Stimulated activated effector memory CD8-positive, alpha-beta T cell treated with anti-CD3 and anti-CD28 coated beads, Interleukin-12 subunit alpha, Interleukin-12 subunit beta, amount 100 ng/mL, for 72 hours (primary cell): ENCODE measurements around the gene DUSP10.

Source experiments
- ATAC-seq: fragments of 150-1000 bp; cut with Tn5 transposase; 2 replicates; pipeline ENCODE4 v1.10.0; 2021
- DNase-seq, 2 donors: peaks; one replicate each; pipeline ENCODE4 v3.0.0; 2021 to 2022; ENCODE audit warnings: low spot score in 2 of 2
- H3K27ac Mint-ChIP-seq: one replicate; pipeline ENCODE4 v1.8.0; 2022; ENCODE audit warnings: mild to moderate bottlenecking, mixed read lengths
- H3K36me3 Mint-ChIP-seq: one replicate; pipeline ENCODE4 v1.8.0; 2022; ENCODE audit warnings: mild to moderate bottlenecking, mixed read lengths
- H3K4me1 Mint-ChIP-seq: one replicate; pipeline ENCODE4 v1.8.0; 2022; ENCODE audit warnings: mixed read lengths
- H3K4me3 Mint-ChIP-seq: one replicate; pipeline ENCODE4 v1.8.0; 2022; ENCODE audit warnings: mild to moderate bottlenecking, mixed read lengths
- H3K9me3 Mint-ChIP-seq: one replicate; pipeline ENCODE4 v1.8.0; 2022; ENCODE audit warnings: mixed read lengths

Gene DUSP10

DNA sequence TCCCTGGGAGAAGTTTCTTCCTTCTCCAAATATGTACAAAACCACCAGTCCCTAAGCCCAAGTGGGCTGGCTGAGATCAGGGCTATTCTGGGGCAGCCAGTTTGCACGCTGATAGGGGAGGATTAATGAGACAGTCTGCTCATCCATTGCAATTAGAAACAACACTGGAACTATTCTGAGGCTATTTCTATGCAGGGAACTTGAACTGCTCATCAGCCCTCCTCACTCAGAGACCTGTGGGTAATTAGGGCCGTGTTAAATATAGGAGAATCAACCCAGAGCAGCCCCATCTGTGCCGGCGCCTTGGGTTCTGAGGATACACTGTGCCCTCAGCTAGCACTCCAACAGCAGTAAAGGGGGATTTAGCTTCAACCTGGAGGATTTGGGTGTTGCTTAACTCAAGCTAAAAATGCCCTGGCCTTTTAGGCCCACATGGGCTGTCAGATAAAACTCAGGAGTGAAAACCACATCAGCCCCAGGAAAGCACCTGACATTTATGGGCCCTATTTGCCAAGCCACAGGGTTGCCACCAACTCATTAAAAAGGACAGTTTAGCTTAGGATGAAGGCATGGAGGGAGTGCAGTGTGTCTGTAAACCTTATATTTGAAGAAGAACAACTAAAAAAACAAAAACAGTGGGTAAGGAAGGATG is 53.9 kb downstream of the DUSP10 start:
- no peaks in the 10 kb centered on the region for H3K9me3 Mint-ChIP-seq
- no peaks in the 10 kb centered on the region for H3K36me3 Mint-ChIP-seq
- ATAC-seq: no peak
- H3K27ac Mint-ChIP-seq: peak overlapping the region; percentile 90
- no peak for DNase-seq
- no peak overlapping the region for H3K4me3 Mint-ChIP-seq
- H3K4me1 Mint-ChIP-seq: peaks cover 26% of the 10 kb centered on the region

GRCh38 chr1:221683681-221684080 is 58.2 kb downstream of the DUSP10 start:
- no peaks in the 10 kb centered on the region for H3K36me3 Mint-ChIP-seq
- peaks cover 8% of the 10 kb centered on the region for H3K4me1 Mint-ChIP-seq
- ATAC-seq (no peak), DNase-seq (no peak)
- H3K9me3 Mint-ChIP-seq: peaks cover 8% of the 10 kb centered on the region
- H3K27ac Mint-ChIP-seq: no peak overlapping the region
- H3K4me3 Mint-ChIP-seq: no peak overlapping the region

GRCh38 chr1:221680085-221680484 is 61.8 kb downstream of the DUSP10 start:
- no peak overlapping the region for H3K4me3 Mint-ChIP-seq
- no peak for ATAC-seq
- H3K9me3 Mint-ChIP-seq: peaks cover 8% of the 10 kb centered on the region
- no peak for DNase-seq
- H3K36me3 Mint-ChIP-seq: no peaks in the 10 kb centered on the region
- peaks cover 6% of the 10 kb centered on the region for H3K4me1 Mint-ChIP-seq
- H3K27ac Mint-ChIP-seq: no peak overlapping the region

DNA sequence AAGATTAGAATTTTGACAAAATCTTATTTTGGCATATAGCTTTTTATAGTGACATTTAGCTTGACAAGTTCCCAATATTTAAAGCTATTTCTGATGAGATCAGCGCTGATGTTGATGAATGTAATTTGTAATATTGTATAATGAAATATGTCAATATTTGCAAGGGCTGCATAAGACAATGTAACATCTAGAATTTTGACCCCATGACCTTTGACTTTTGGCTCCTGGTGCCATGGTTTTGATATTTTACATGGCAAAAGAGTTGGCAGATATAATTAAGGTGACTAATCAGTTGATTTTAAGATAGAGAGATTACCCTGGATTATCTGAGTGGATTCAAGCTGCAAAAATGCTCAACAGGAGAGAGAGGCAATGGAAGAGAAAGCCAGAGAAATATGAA is 63.9 kb downstream of the DUSP10 start:
- Mint-ChIP-seq H3K9me3 (peaks cover 8% of the 10 kb centered on the region), H3K4me3 (no peak overlapping the region), H3K36me3 (no peaks in the 10 kb centered on the region), H3K27ac (no peak overlapping the region), H3K4me1 (peaks cover 6% of the 10 kb centered on the region)
- DNase-seq: no peak
- no peak for ATAC-seq

DNA sequence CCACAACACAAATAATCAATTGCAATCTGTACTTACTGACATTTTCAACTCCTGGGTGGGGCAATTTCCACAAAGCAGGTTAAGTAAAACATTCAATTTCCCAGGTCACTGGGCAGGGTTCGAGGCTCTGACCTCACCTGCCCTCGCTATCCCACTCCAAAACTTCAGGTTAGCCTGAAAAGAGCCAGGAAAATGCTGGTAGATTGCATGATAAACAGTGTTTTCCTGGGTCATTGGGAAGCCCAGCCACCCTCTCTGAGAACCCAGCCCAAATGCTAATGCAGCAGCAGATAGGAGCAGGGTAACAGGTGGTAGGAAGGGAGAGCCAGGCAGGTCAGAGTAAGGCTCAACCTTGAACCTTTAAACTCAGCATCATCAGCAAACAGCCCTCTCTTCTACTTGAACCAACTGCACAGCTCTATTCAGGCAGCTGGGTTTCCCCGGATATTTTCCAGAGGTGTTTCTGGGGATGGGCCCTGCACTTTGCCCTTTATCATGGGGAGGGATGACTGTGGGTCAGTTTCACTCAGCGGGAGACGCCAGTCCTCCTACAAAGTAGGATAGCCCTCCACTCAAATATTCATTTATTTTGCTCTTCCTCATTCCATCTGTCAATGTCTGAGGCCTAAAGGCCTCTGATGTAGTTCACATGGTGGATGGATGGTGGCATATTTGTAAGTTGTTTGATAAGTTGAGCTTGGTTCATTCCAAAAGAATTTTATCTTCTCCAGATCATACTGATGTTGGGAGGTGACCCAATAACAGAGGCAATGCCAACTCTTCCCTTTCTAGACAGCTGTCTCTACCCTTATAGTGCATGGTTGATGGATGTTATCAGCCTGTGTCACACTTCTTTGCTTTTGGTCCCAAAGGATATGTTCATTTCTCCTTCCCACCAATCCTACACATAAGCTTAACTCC is 65.7 kb downstream of the DUSP10 start:
- H3K9me3 Mint-ChIP-seq: peaks cover 8% of the 10 kb centered on the region
- no peaks in the 10 kb centered on the region for H3K36me3 Mint-ChIP-seq
- no peak overlapping the region for H3K27ac Mint-ChIP-seq
- no peak for ATAC-seq
- DNase-seq: no peak
- H3K4me1 Mint-ChIP-seq: peaks cover 6% of the 10 kb centered on the region
- no peak overlapping the region for H3K4me3 Mint-ChIP-seq

DNA sequence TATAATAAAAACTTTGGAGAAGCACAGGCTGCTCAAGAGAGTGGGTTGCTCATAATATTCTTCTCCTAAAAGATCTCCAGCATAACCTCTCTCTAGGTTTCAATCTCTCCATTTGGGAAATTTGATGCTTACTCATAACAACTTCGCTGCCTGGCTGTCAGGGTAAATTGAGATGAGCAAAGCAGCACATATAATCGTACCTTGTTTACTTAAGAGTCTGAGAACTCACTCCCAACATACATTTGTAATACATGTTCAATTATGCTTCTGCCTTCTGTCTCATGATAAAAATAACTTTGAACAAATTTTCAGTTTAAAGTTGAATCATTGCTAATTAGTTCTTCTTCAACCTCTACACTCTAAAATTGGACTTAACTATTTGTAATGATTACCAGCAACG is 68.9 kb downstream of the DUSP10 start:
- H3K4me1 Mint-ChIP-seq: peaks cover under 1% of the 10 kb centered on the region
- H3K27ac Mint-ChIP-seq: no peak overlapping the region
- no peak overlapping the region for H3K4me3 Mint-ChIP-seq
- no peaks in the 10 kb centered on the region for H3K9me3 Mint-ChIP-seq
- DNase-seq (no peak), ATAC-seq (no peak)
- no peaks in the 10 kb centered on the region for H3K36me3 Mint-ChIP-seq

- Mint-ChIP-seq H3K9me3 (no peaks in the 10 kb centered on the region), H3K27ac (no peak overlapping the region), H3K4me3 (no peak overlapping the region), H3K4me1 (peaks cover 5% of the 10 kb centered on the region), H3K36me3 (no peaks in the 10 kb centered on the region)
- DNase-seq (no peak), ATAC-seq (peak; percentile 49)
Measured at GRCh38 chr1:221672239-221672645, 69.6 kb downstream of the DUSP10 start.

- H3K9me3 Mint-ChIP-seq: no peaks in the 10 kb centered on the region
- H3K27ac Mint-ChIP-seq: no peak overlapping the region
- H3K36me3 Mint-ChIP-seq: no peaks in the 10 kb centered on the region
- H3K4me1 Mint-ChIP-seq: peaks cover 7% of the 10 kb centered on the region
- DNase-seq: no peak
- H3K4me3 Mint-ChIP-seq: no peak overlapping the region
- ATAC-seq: no peak
Measured at GRCh38 chr1:221670081-221670480, 71.8 kb downstream of the DUSP10 start.

- H3K36me3 Mint-ChIP-seq: no peaks in the 10 kb centered on the region
- no peaks in the 10 kb centered on the region for H3K9me3 Mint-ChIP-seq
- ATAC-seq (no peak), DNase-seq (no peak)
- H3K27ac Mint-ChIP-seq: no peak overlapping the region
- peaks cover 7% of the 10 kb centered on the region for H3K4me1 Mint-ChIP-seq
- H3K4me3 Mint-ChIP-seq: no peak overlapping the region
Measured at GRCh38 chr1:221669441-221669840, 72.4 kb downstream of the DUSP10 start.

GRCh38 chr1:221667504-221667903 is 74.4 kb downstream of the DUSP10 start:
- no peaks in the 10 kb centered on the region for H3K9me3 Mint-ChIP-seq
- DNase-seq: no peak

DNA sequence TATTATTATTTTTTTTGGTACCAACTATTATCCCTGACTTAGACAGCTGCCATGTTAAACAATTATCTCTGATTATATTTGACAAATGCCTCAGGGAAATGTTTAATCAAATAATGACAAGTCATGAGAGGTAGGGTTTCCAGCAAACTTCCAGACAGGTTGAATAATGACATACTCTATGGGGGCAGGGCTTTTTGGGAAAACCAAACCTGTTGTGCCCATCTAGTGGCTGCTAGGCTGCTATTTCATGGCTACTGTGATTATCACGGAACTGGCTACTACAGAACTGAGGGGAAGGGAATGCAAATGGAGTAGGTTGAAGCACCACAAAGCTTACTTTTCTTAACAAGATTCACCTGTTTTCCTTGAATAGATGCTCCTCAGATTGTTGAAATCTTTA is 77.6 kb downstream of the DUSP10 start:
- Mint-ChIP-seq H3K9me3 (no peaks in the 10 kb centered on the region), H3K4me1 (peaks cover 15% of the 10 kb centered on the region), H3K4me3 (no peak overlapping the region), H3K36me3 (no peaks in the 10 kb centered on the region), H3K27ac (no peak overlapping the region)
- ATAC-seq: no peak
- no peak for DNase-seq

More at GRCh38 chr1:221667504-221667903, 74.4 kb downstream of the DUSP10 start:
- no peak overlapping the region for H3K4me3 Mint-ChIP-seq
- no peaks in the 10 kb centered on the region for H3K36me3 Mint-ChIP-seq
- no peak overlapping the region for H3K27ac Mint-ChIP-seq
- H3K4me1 Mint-ChIP-seq: peaks cover 7% of the 10 kb centered on the region
- peak; percentile 82 for ATAC-seq

GRCh38 chr1:221663321-221663720 is 78.6 kb downstream of the DUSP10 start:
- no peak for ATAC-seq
- H3K4me1 Mint-ChIP-seq: peaks cover 15% of the 10 kb centered on the region
- no peaks in the 10 kb centered on the region for H3K9me3 Mint-ChIP-seq
- no peak for DNase-seq
- H3K27ac Mint-ChIP-seq: no peak overlapping the region
- H3K4me3 Mint-ChIP-seq: no peak overlapping the region
- no peaks in the 10 kb centered on the region for H3K36me3 Mint-ChIP-seq

GRCh38 chr1:221655766-221656305 is 86.1 kb downstream of the DUSP10 start:
- Mint-ChIP-seq H3K27ac (peak overlapping the region; percentile 13), H3K4me1 (peaks cover 4% of the 10 kb centered on the region), H3K4me3 (no peak overlapping the region), H3K9me3 (no peaks in the 10 kb centered on the region), H3K36me3 (no peaks in the 10 kb centered on the region)
- ATAC-seq: no peak
- DNase-seq: no peak
